HG02840 (cell line): ENCODE results near the gene CGNL1.

Source experiments
- ATAC-seq: cut with Tn5 transposase; IDR thresholded peaks from one replicate; pipeline ENCODE4 v1.9.1; 2021; ENCODE audit warnings: mild to moderate bottlenecking, moderate library complexity, moderate number of reproducible peaks; ENCODE audit not compliant: unreplicated experiment, low FRiP score

CGNL1 gene

GRCh38 chr15:57540211-57540610, 163.9 kb downstream of the CGNL1 start:
- no peak for ATAC-seq

GRCh38 chr15:57540736-57541135, 164.4 kb downstream of the CGNL1 start:
- ATAC-seq: no peak

- no peak for ATAC-seq
These were observed 165.0 kb downstream of the CGNL1 start for GRCh38 chr15:57541271-57541670.

- no peak for ATAC-seq
These were observed 165.7 kb downstream of the CGNL1 start for GRCh38 chr15:57541805-57542504.

GRCh38 chr15:57542505-57542817, 166.2 kb downstream of the CGNL1 start:
- no peak for ATAC-seq

- no peak for ATAC-seq
These were observed 168.7 kb downstream of the CGNL1 start for GRCh38 chr15:57544848-57545480.

GRCh38 chr15:57545995-57546394, 169.7 kb downstream of the CGNL1 start:
- ATAC-seq: no peak

GRCh38 chr15:57547243-57547755, 171.0 kb downstream of the CGNL1 start:
- no peak for ATAC-seq

GRCh38 chr15:57548351-57548750, 172.0 kb downstream of the CGNL1 start:
- ATAC-seq: no peak

- ATAC-seq: no peak
These were observed 172.5 kb downstream of the CGNL1 start for GRCh38 chr15:57548835-57549234.

- no peak for ATAC-seq
These were observed 173.6 kb downstream of the CGNL1 start for GRCh38 chr15:57549935-57550334.

- ATAC-seq: no peak
These were observed 174.3 kb downstream of the CGNL1 start for GRCh38 chr15:57550640-57551039.

- ATAC-seq: no peak
These were observed 175.7 kb downstream of the CGNL1 start for GRCh38 chr15:57551715-57552677.

- ATAC-seq: no peak
These were observed 176.5 kb downstream of the CGNL1 start for GRCh38 chr15:57552678-57553334.

- ATAC-seq: no peak
These were observed 177.2 kb downstream of the CGNL1 start for GRCh38 chr15:57553526-57553925.

- ATAC-seq: no peak
These were observed 177.9 kb downstream of the CGNL1 start for GRCh38 chr15:57554063-57554811.

GRCh38 chr15:57554812-57555179, 178.5 kb downstream of the CGNL1 start:
- ATAC-seq: no peak

GRCh38 chr15:57555270-57555669, 179.0 kb downstream of the CGNL1 start:
- ATAC-seq: no peak

GRCh38 chr15:57556040-57556439, 179.7 kb downstream of the CGNL1 start:
- no peak for ATAC-seq

- no peak for ATAC-seq
These were observed 181.0 kb downstream of the CGNL1 start for GRCh38 chr15:57557267-57557666.
